H1 (cell line): ENCODE data around the gene EFHC1. TPM values are rescaled to one million over a fixed set of nuclear protein-coding genes. Genes with fewer than 3 reads are reported as not detected.

Experiments
- CTCF ChIA-PET: fragments of 300-600 bp; sonication (Branson Sonifier 250); formaldehyde crosslinking; loops from one replicate; lab custom pipeline; 2021; ENCODE audit not compliant: partially characterized antibody; lab: Charles Lee
- POLR2A ChIA-PET: fragments of 300-600 bp; sonication (Branson Sonifier 250); formaldehyde crosslinking; loops from one replicate; lab custom pipeline; 2021; ENCODE audit warnings: inconsistent platforms; ENCODE audit not compliant: partially characterized antibody; lab: Charles Lee
- DNase-seq, 2 experiments: peaks; one replicate each; pipeline versions ENCODE4 v3.0.0 to v3.0.0-alpha.2; 2010 to 2022; ENCODE audit warnings: low spot score in 2 of 2, low read depth in 1 of 2, mixed read lengths in 1 of 2
- FAIRE-seq: peaks from 2 replicates; lab custom pipeline; 2011; peaks lifted over from hg19 to GRCh38; lab: Jason Lieb, UNC
- H2AFZ ChIP-seq: 2 replicates; pipeline ENCODE4 v1.8.1; 2012; ENCODE audit warnings: low read length, inconsistent platforms
- H2AK5ac ChIP-seq: 2 replicates; pipeline ENCODE4 v1.6.1; 2013; ENCODE audit warnings: low read depth, low read length
- H2BK120ac ChIP-seq: replicated peaks from 2 replicates; pipeline ENCODE3; 2013; ENCODE audit warnings: low read depth, low read length, inconsistent platforms
- H2BK12ac ChIP-seq: 2 replicates; pipeline ENCODE4 v1.6.1; 2013; ENCODE audit warnings: low read depth, low read length
- H2BK15ac ChIP-seq: 2 replicates; pipeline ENCODE4 v1.6.1; 2013; ENCODE audit warnings: low read length
- H2BK20ac ChIP-seq: 2 replicates; pipeline ENCODE4 v1.6.1; 2013; ENCODE audit warnings: low read length
- H2BK5ac ChIP-seq: 2 replicates; pipeline ENCODE4 v1.6.1; 2013; ENCODE audit warnings: low read depth, low read length
- H3K14ac ChIP-seq: 2 replicates; pipeline ENCODE4 v1.6.1; 2013; ENCODE audit warnings: inconsistent platforms; ENCODE audit not compliant: insufficient read length
- H3K18ac ChIP-seq: 2 replicates; pipeline ENCODE4 v1.6.1; 2013; ENCODE audit warnings: low read length; ENCODE audit errors: extremely low read depth
- H3K23ac ChIP-seq: 2 replicates; pipeline ENCODE4 v1.6.1; 2013; ENCODE audit warnings: inconsistent platforms; ENCODE audit not compliant: insufficient read length
- H3K23me2 ChIP-seq: 2 replicates; pipeline ENCODE4 v1.6.1; 2013; ENCODE audit warnings: low read depth, low read length
- H3K27ac ChIP-seq: 2 replicates; pipeline ENCODE4 v1.6.1; 2011; ENCODE audit warnings: low read depth, low read length, inconsistent platforms
- H3K27me3 ChIP-seq, 4 experiments: replicated peaks in 1 of 4; 1 replicate in 1 of 4; 2 replicates in 3 of 4; pipeline versions ENCODE4 v1.6.1 to v1.8.1; 2011 to 2013; ENCODE audit warnings: low read length in 3 of 4, mild to moderate bottlenecking in 3 of 4, inconsistent platforms in 2 of 4, mixed read lengths in 2 of 4, moderate library complexity in 1 of 4; ENCODE audit not compliant: control insufficient read depth in 3 of 4, insufficient read depth in 3 of 4; ENCODE audit errors: extremely low read depth in 1 of 4
- H3K36me3 ChIP-seq, 4 experiments: 2 replicates each; pipeline versions ENCODE4 v1.6.1 to v1.8.1; 2011 to 2013; ENCODE audit warnings: mild to moderate bottlenecking in 4 of 4, low read length in 3 of 4, moderate library complexity in 2 of 4, control low read depth in 1 of 4, inconsistent platforms in 1 of 4; ENCODE audit not compliant: insufficient read depth in 4 of 4, control insufficient read depth in 2 of 4
- H3K4ac ChIP-seq: replicated peaks from 2 replicates; pipeline ENCODE3; 2013; ENCODE audit warnings: low read length, low read depth, mixed read lengths, inconsistent platforms; ENCODE audit not compliant: insufficient read length
- H3K4me1 ChIP-seq, 4 experiments: replicated peaks in 1 of 4; 1 replicate in 1 of 4; 2 replicates in 3 of 4; pipeline versions ENCODE4 v1.6.1 to v1.8.1; 2011 to 2013; ENCODE audit warnings: low read length in 3 of 4, inconsistent platforms in 2 of 4, mixed read lengths in 1 of 4; ENCODE audit not compliant: insufficient read depth in 4 of 4, control insufficient read depth in 3 of 4
- H3K4me2 ChIP-seq, 2 experiments: 2 replicates each; pipeline versions ENCODE4 v1.6.1 to v1.8.1; 2011 to 2013; ENCODE audit warnings: low read depth in 2 of 2, low read length in 2 of 2, control low read depth in 1 of 2, inconsistent platforms in 1 of 2, mild to moderate bottlenecking in 1 of 2; ENCODE audit not compliant: insufficient read depth in 1 of 2
- H3K4me3 ChIP-seq, 4 experiments: fragments of 200-600, 300-600 bp in 1 of 4; sonication (generic), shearing (Covaris generic), sonication (Bioruptor Twin) in 1 of 4; 2 replicates each; pipeline versions ENCODE4 v1.5.1 to v1.8.1; 2011 to 2016; ENCODE audit warnings: low read length in 4 of 4, low read depth in 3 of 4, control low read depth in 2 of 4, inconsistent platforms in 2 of 4, mild to moderate bottlenecking in 2 of 4, mixed read lengths in 1 of 4, moderate library complexity in 1 of 4; ENCODE audit not compliant: insufficient read depth in 2 of 4; ENCODE audit errors: extremely low read depth in 1 of 4
- H3K56ac ChIP-seq: replicated peaks from 2 replicates; pipeline ENCODE3; 2013; ENCODE audit warnings: low read depth, mild to moderate bottlenecking, mixed read lengths, low read length, inconsistent platforms; ENCODE audit not compliant: insufficient read length
- H3K79me1 ChIP-seq: 2 replicates; pipeline ENCODE4 v1.6.1; 2013; ENCODE audit warnings: low read depth, low read length, control low read depth
- H3K79me2 ChIP-seq, 2 experiments: 2 replicates each; pipeline versions ENCODE4 v1.6.1 to v1.8.1; 2012 to 2013; ENCODE audit warnings: low read length in 2 of 2, mild to moderate bottlenecking in 2 of 2, inconsistent platforms in 1 of 2; ENCODE audit not compliant: insufficient read depth in 2 of 2, control insufficient read depth in 1 of 2
- H3K9ac ChIP-seq, 4 experiments: replicated peaks in 1 of 4; 1 replicate in 1 of 4; 2 replicates in 3 of 4; pipeline versions ENCODE4 v1.6.1 to v1.8.1; 2011 to 2013; ENCODE audit warnings: low read depth in 3 of 4, low read length in 3 of 4, control low read depth in 2 of 4, mild to moderate bottlenecking in 2 of 4, moderate library complexity in 2 of 4, inconsistent platforms in 1 of 4; ENCODE audit errors: extremely low read depth in 1 of 4
- H3K9me3 ChIP-seq, 2 experiments: 2 replicates each; pipeline versions ENCODE4 v1.6.1 to v1.8.1; 2012 to 2013; ENCODE audit warnings: mild to moderate bottlenecking in 2 of 2, moderate library complexity in 2 of 2, control low read depth in 1 of 2, inconsistent platforms in 1 of 2, low read depth in 1 of 2, low read length in 1 of 2, mixed read lengths in 1 of 2; ENCODE audit not compliant: insufficient read depth in 2 of 2
- H4K20me1 ChIP-seq, 2 experiments: replicated peaks in 1 of 2; 2 replicates each; pipeline versions ENCODE3 to v1.8.1; 2011 to 2013; ENCODE audit warnings: inconsistent platforms in 2 of 2, low read length in 2 of 2, mild to moderate bottlenecking in 1 of 2; ENCODE audit not compliant: insufficient read depth in 2 of 2, control insufficient read depth in 1 of 2
- H4K5ac ChIP-seq: 2 replicates; pipeline ENCODE4 v1.6.1; 2013; ENCODE audit warnings: low read length, low read depth, mixed read lengths, inconsistent platforms; ENCODE audit not compliant: insufficient read length
- H4K8ac ChIP-seq: 2 replicates; pipeline ENCODE4 v1.8.0; 2013; ENCODE audit warnings: mild to moderate bottlenecking, moderate library complexity, low read length, inconsistent platforms; ENCODE audit not compliant: insufficient read depth; ENCODE audit errors: extremely low read depth
- H4K91ac ChIP-seq: replicated peaks from 2 replicates; pipeline ENCODE3; 2013; ENCODE audit warnings: low read length, mixed read lengths, inconsistent platforms; ENCODE audit not compliant: insufficient read length
- RXRA ChIP-seq: IDR thresholded peaks from 2 replicates; pipeline ENCODE4 v1.6.1; 2011; ENCODE audit warnings: low read depth, mild to moderate bottlenecking, low read length, moderate library complexity; ENCODE audit not compliant: insufficient read depth
- SP1 ChIP-seq: IDR thresholded peaks from 2 replicates; pipeline ENCODE4 v1.6.1; 2011; ENCODE audit warnings: low read depth, low read length
- SP4 ChIP-seq: IDR thresholded peaks from 2 replicates; pipeline ENCODE4 v1.6.1; 2012; ENCODE audit warnings: low read length, inconsistent platforms
- ZNF274 ChIP-seq: IDR thresholded peaks from 2 replicates; pipeline ENCODE4 v1.7.0; 2012; ENCODE audit warnings: low read length, borderline replicate concordance; ENCODE audit errors: extremely low read depth
- WGBS, 2 experiments: shearing (Covaris generic) in 1 of 2; methylation state at CpG; one replicate each; pipeline versions ENCODE4 v1.1.6 to v1.1.7; 2013 to 2015; ENCODE audit warnings: low lambda C conversion rate in 2 of 2, mixed read lengths in 2 of 2, inconsistent platforms in 1 of 2, low coverage in 1 of 2, missing lambda C conversion rate in 1 of 2; ENCODE audit not compliant: insufficient replicate concordance in 2 of 2, insufficient coverage in 1 of 2, insufficient read length in 1 of 2; ENCODE audit errors: extremely low coverage in 1 of 2, missing lambda C conversion rate in 1 of 2; 5-methylcytosine and 5-hydroxymethylcytosine counted together
- polyA plus RNA-seq, 7 experiments: library from polyadenylated mRNA; depleted of rRNA in 3 of 7; stranded (reverse) in 5 of 7; unstranded in 2 of 7; fragments of >200 nt in 5 of 7; fragments of 200-250 nt in 2 of 7; gene quantifications; 1 replicate in 5 of 7; 2 replicates in 1 of 7; 4 replicates in 1 of 7; pipeline versions ENCODE4 v1.2.1 to v1.2.3, GENCODE V29; 2011 to 2013; ENCODE audit warnings: missing spikeins in 2 of 7, mixed read lengths in 2 of 7
- total RNA-seq: library from RNA; stranded (reverse); fragmentation: NEBNext Ultra II Directional; extraction: Animal tissue kit (Norgen Biotek cat#: 25700); gene quantifications from 2 replicates; pipeline ENCODE4 v1.2.1, GENCODE V29; 2021

The EFHC1 gene
- total and polyA plus RNA-seq, 2 of the 8 experiments (the other 6 are each of a cell fraction or from before 2014, with no cell fraction given): 10.5 to 16.4 TPM

GRCh38 chr6:52511572-52512151 lies 91.5 kb downstream of the EFHC1 start:
- no peak overlapping the region for H3K4me2 ChIP-seq
- peaks cover 0 to 14% (median under 1%) of the 10 kb centered on the region in 4 experiments; a peak in 3 of 7 replicates for H3K4me1 ChIP-seq
- H4K91ac ChIP-seq: no peak overlapping the region
- H3K4me3 ChIP-seq: no peak overlapping the region
- DNase-seq: no peak
- H3K9me3 ChIP-seq: no peaks in the 10 kb centered on the region
- H3K23ac ChIP-seq: no peak overlapping the region
- WGBS, 2 experiments: 85% methylated on average over 12 of the region's 12 CpGs; no CpG with 5 or more reads in 1 of the 2 experiments
- H3K79me1 ChIP-seq: no peaks in the 10 kb centered on the region
- no peak overlapping the region for H2AFZ ChIP-seq
- H3K56ac ChIP-seq: no peak overlapping the region
- no peak overlapping the region for H2BK20ac ChIP-seq
- no peak overlapping the region for H3K9ac ChIP-seq
- no peak overlapping the region for H4K8ac ChIP-seq
- H4K5ac ChIP-seq: no peak overlapping the region
- no peaks in the 10 kb centered on the region for H3K27me3 ChIP-seq
- H2BK120ac ChIP-seq: no peak overlapping the region
- H2BK15ac ChIP-seq: no peak overlapping the region
- peaks cover 0 to 25% (median 6%) of the 10 kb centered on the region in 4 experiments; a peak in 5 of 8 replicates for H3K36me3 ChIP-seq
- H3K27ac ChIP-seq: no peak overlapping the region
- H4K20me1 ChIP-seq: no peaks in the 10 kb centered on the region
- no peak overlapping the region for H3K4ac ChIP-seq
- no peak for FAIRE-seq
- H3K23me2 ChIP-seq: no peaks in the 10 kb centered on the region
- H2BK5ac ChIP-seq: no peak overlapping the region
- H2AK5ac ChIP-seq: no peak overlapping the region
- ChIA-PET POLR2A (no interaction called here), CTCF (interaction anchor here (1.1 to 2.5 kb wide), 3 partner anchors 13 to 96 kb away, joined by 4 to 7 read pairs (median 5); no protein-coding TSS in a partner anchor)
- H3K79me2 ChIP-seq: no peaks in the 10 kb centered on the region
- no peak overlapping the region for H2BK12ac ChIP-seq
- no peak overlapping the region for H3K14ac ChIP-seq
- TF ChIP-seq SP4: no peak
- no peak for TF ChIP-seq SP1
- TF ChIP-seq ZNF274: no peak
- TF ChIP-seq RXRA: no peak
- no peak overlapping the region for H3K18ac ChIP-seq
